ENCODE measurements around the gene PRR15. TPM values are rescaled to one million over a fixed set of nuclear protein-coding genes. Genes with fewer than 3 reads are reported as not detected.

The PRR15 gene
- total and polyA plus RNA-seq, 9 donors = 2.0 to 19.8 (median 8.0) TPM

- TF ChIP-seq EP300 (IDR thresholded peaks at IDR 0.05) (no peak), POLR2A (IDR thresholded peaks at IDR 0.05) (no peak)
- TF ChIP-seq, protein P1, sequence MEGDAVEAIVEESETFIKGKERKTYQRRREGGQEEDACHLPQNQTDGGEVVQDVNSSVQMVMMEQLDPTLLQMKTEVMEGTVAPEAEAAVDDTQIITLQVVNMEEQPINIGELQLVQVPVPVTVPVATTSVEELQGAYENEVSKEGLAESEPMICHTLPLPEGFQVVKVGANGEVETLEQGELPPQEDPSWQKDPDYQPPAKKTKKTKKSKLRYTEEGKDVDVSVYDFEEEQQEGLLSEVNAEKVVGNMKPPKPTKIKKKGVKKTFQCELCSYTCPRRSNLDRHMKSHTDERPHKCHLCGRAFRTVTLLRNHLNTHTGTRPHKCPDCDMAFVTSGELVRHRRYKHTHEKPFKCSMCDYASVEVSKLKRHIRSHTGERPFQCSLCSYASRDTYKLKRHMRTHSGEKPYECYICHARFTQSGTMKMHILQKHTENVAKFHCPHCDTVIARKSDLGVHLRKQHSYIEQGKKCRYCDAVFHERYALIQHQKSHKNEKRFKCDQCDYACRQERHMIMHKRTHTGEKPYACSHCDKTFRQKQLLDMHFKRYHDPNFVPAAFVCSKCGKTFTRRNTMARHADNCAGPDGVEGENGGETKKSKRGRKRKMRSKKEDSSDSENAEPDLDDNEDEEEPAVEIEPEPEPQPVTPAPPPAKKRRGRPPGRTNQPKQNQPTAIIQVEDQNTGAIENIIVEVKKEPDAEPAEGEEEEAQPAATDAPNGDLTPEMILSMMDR (IDR thresholded peaks at IDR 0.05) = no peak
- intact Hi-C loops (cut with DNase I) = no loop called here
- H3K4me1 ChIP-seq (ENCODE audit: insufficient read depth) = no peaks in the 10 kb centered on the region
Observed at GRCh38 chr7:29572558-29572957, 8.9 kb downstream of the PRR15 start.

DNA sequence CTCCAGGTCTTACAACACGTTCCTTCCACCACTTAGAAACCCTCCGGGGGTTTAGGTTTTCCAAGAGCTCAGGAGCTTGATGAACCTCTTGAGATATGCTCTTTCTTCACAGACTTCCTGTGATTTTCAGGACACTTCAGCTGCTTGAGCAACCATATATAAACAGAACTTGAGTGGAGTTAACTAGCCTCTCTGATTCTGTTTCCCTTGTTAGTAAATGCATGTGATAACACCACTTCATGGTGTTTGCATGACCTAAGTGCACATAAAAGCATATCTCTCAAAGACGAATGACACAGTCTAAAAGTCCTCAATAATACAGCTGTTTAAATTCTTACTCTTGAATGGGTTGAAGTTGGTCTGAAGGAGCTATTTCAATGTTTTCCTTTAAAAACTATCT lies 9.9 kb downstream of the PRR15 start:
- intact Hi-C loops (cut with DNase I) = no loop called here
- TF ChIP-seq POLR2A (IDR thresholded peaks at IDR 0.05) (no peak), EP300 (IDR thresholded peaks at IDR 0.05) (no peak)
- TF ChIP-seq, protein P1 (IDR thresholded peaks at IDR 0.05) = no peak
- no peaks in the 10 kb centered on the region for H3K9me3 ChIP-seq
- H3K36me3 ChIP-seq = no peaks in the 10 kb centered on the region
- no peak overlapping the region for H3K27ac ChIP-seq
- H3K4me1 ChIP-seq (ENCODE audit: insufficient read depth) = no peaks in the 10 kb centered on the region
- no peaks in the 10 kb centered on the region for H3K27me3 ChIP-seq
- WGBS, 3 donors = 71 to 86% (median 78%) methylated on average over 3 of the region's 3 CpGs
- H3K4me3 ChIP-seq = no peak overlapping the region
- DNase-seq = no peak

More at GRCh38 chr7:29572558-29572957, 8.9 kb downstream of the PRR15 start:
- no peak for DNase-seq
- Histone ChIP-seq H3K4me3 (no peak overlapping the region), H3K27me3 (no peaks in the 10 kb centered on the region), H3K27ac (no peak overlapping the region), H3K36me3 (no peaks in the 10 kb centered on the region), H3K9me3 (no peaks in the 10 kb centered on the region)
- 96% methylated on average over 2 of the region's 2 CpGs for WGBS, 3 donors

GRCh38 chr7:29574659-29575058 lies 11.0 kb downstream of the PRR15 start:
- DNase-seq = no peak
- H3K27ac ChIP-seq = no peak overlapping the region
- H3K27me3 ChIP-seq = no peaks in the 10 kb centered on the region
- H3K4me3 ChIP-seq = no peak overlapping the region
- TF ChIP-seq EP300 (IDR thresholded peaks at IDR 0.05) (no peak), POLR2A (IDR thresholded peaks at IDR 0.05) (no peak)
- TF ChIP-seq, protein P1 (IDR thresholded peaks at IDR 0.05) = no peak
- H3K36me3 ChIP-seq = no peaks in the 10 kb centered on the region
- H3K9me3 ChIP-seq = no peaks in the 10 kb centered on the region
- intact Hi-C loops (cut with DNase I) = no loop called here
- H3K4me1 ChIP-seq (ENCODE audit: insufficient read depth) = no peaks in the 10 kb centered on the region
- 68 to 91% (median 86%) methylated on average over 3 of the region's 3 CpGs for WGBS, 3 donors

GRCh38 chr7:29587195-29587808 lies 23.7 kb downstream of the PRR15 start:
- Histone ChIP-seq H3K27ac (no peak overlapping the region), H3K36me3 (no peaks in the 10 kb centered on the region), H3K9me3 (no peaks in the 10 kb centered on the region), H3K4me3 (no peak overlapping the region), H3K27me3 (no peaks in the 10 kb centered on the region), H3K4me1 (ENCODE audit: insufficient read depth) (no peaks in the 10 kb centered on the region)
- DNase-seq = no peak
- intact Hi-C loops (cut with DNase I) = no loop called here
- WGBS, 3 donors = 78 to 94% (median 83%) methylated on average over 3 of the region's 3 CpGs
- no peak for TF ChIP-seq POLR2A (IDR thresholded peaks at IDR 0.05)
- TF ChIP-seq EP300 (IDR thresholded peaks at IDR 0.05) = no peak
- TF ChIP-seq, protein P1 (IDR thresholded peaks at IDR 0.05) = no peak
